ENCODE data around the gene ITGAL. TPM values are rescaled to one million over a fixed set of nuclear protein-coding genes. Genes with fewer than 3 reads are reported as not detected.
A peak's percentile ranks its signal among the peaks of the same experiment; 100 is the strongest.

Gene ITGAL
- total and polyA plus RNA-seq, 2 of the 8 experiments (the other 6 are each of a cell fraction or from before 2014, with no cell fraction given), result not detected

- Histone ChIP-seq H3K9me3 (ENCODE audit: insufficient read depth in 2 of 2, low read depth in 1 of 2, low read length in 1 of 2) (no peaks in the 10 kb centered on the region), H2BK120ac (replicated peaks; ENCODE audit: low read depth, low read length) (no peak overlapping the region), H3K23ac (ENCODE audit: insufficient read length) (no peak overlapping the region), H3K4me1 (replicated peaks in 1 of 4; ENCODE audit: control insufficient read depth in 3 of 4, insufficient read depth in 4 of 4, low read length in 3 of 4) (peaks cover 0 to 5% (median 2%) of the 10 kb centered on the region in 4 experiments; a peak in 2 of 7 replicates), H2BK15ac (ENCODE audit: low read length) (peak overlapping the region; percentile 7; the same call in 1 of the 2 replicates), H4K91ac (replicated peaks; ENCODE audit: insufficient read length, low read length) (no peak overlapping the region), H3K27ac (ENCODE audit: low read depth, low read length) (peak overlapping the region; percentile 47; the same call in 1 of the 2 replicates), H2AFZ (ENCODE audit: low read length) (peak overlapping the region; percentile 12; the same call in 1 of the 2 replicates), H3K36me3 (ENCODE audit: control insufficient read depth in 2 of 4, insufficient read depth in 4 of 4, low read length in 3 of 4) (peaks cover 3 to 8% (median 5%) of the 10 kb centered on the region in 4 experiments; a peak in 4 of 8 replicates), H4K8ac (ENCODE audit: extremely low read depth, insufficient read depth, low read length) (peak overlapping the region; percentile 63; the same call in 1 of the 2 replicates), H3K4me2 (ENCODE audit: insufficient read depth in 1 of 2, low read depth in 2 of 2, low read length in 2 of 2) (peak overlapping the region; percentile 44 to 48), H2BK20ac (ENCODE audit: low read length) (no peak overlapping the region), H3K14ac (ENCODE audit: insufficient read length) (no peak overlapping the region), H3K4ac (replicated peaks; ENCODE audit: insufficient read length, low read depth, low read length) (peak overlapping the region; percentile 22), H3K56ac (replicated peaks; ENCODE audit: insufficient read length, low read depth, low read length) (no peak overlapping the region), H3K79me1 (ENCODE audit: low read depth, low read length) (no peaks in the 10 kb centered on the region), H2BK5ac (ENCODE audit: low read depth, low read length) (peak overlapping the region; percentile 55; the same call in 1 of the 2 replicates), H3K18ac (ENCODE audit: extremely low read depth, low read length) (peak overlapping the region; percentile 67), H3K4me3 (ENCODE audit: extremely low read depth in 1 of 4, insufficient read depth in 2 of 4, low read depth in 3 of 4, low read length in 4 of 4) (peak overlapping the region in 2 of 4 experiments; percentile 14 to 78; a peak in 3 of 8 replicates), H2BK12ac (ENCODE audit: low read depth, low read length) (peak overlapping the region; percentile 28), H4K5ac (ENCODE audit: insufficient read length, low read depth, low read length) (peak overlapping the region; percentile 90), H3K79me2 (ENCODE audit: control insufficient read depth in 1 of 2, insufficient read depth in 2 of 2, low read length in 2 of 2) (no peaks in the 10 kb centered on the region), H3K27me3 (replicated peaks in 1 of 4; ENCODE audit: control insufficient read depth in 3 of 4, extremely low read depth in 1 of 4, insufficient read depth in 3 of 4, low read length in 3 of 4) (peaks cover 0 to 3% (median 1%) of the 10 kb centered on the region in 4 experiments; a peak in 1 of 7 replicates), H4K20me1 (replicated peaks in 1 of 2; ENCODE audit: control insufficient read depth in 1 of 2, insufficient read depth in 2 of 2, low read length in 2 of 2) (peaks cover 0 to 4% of the 10 kb centered on the region in 2 experiments), H3K9ac (replicated peaks in 1 of 4; ENCODE audit: extremely low read depth in 1 of 4, low read depth in 3 of 4, low read length in 3 of 4) (peak overlapping the region in 3 of 4 experiments; percentile 25 to 46 (median 42); a peak in 5 of 7 replicates), H2AK5ac (ENCODE audit: low read depth, low read length) (no peak overlapping the region), H3K23me2 (ENCODE audit: low read depth, low read length) (peaks cover 7% of the 10 kb centered on the region; the same call in 1 of the 2 replicates)
- CTCF ChIA-PET (ENCODE audit: partially characterized antibody), result interaction anchor here (0.8 to 3.1 kb wide), 11 partner anchors 13 to 129 kb away, joined by 3 to 23 read pairs (median 4); partner anchors contain the start of genes DCTPP1, ZNF688, ZNF747 and ZNF785
- 85% methylated on average over 21 of the region's 21 CpGs; no CpG with 5 or more reads in 1 of the 2 experiments for WGBS, 2 experiments (ENCODE audit: extremely low coverage in 1 of 2, insufficient coverage in 1 of 2, insufficient read length in 1 of 2, insufficient replicate concordance in 2 of 2, low coverage in 1 of 2, low lambda C conversion rate in 2 of 2, missing lambda C conversion rate in 1 of 2)
- DNase-seq (ENCODE audit: low read depth in 1 of 2, low spot score in 2 of 2) (no peak), FAIRE-seq (no peak)
- TF ChIP-seq MAX (IDR thresholded peaks at IDR 0.05) (no peak), SP4 (IDR thresholded peaks at IDR 0.05; ENCODE audit: low read length) (no peak), CEBPB (IDR thresholded peaks at IDR 0.05; ENCODE audit: low read depth, low read length) (no peak), SIX5 (IDR thresholded peaks at IDR 0.05; ENCODE audit: low read depth, low read length) (no peak)
- POLR2A ChIA-PET (ENCODE audit: partially characterized antibody), result interaction anchor here (0.8 to 8.4 kb wide), 17 partner anchors 9 to 141 kb away, joined by 3 to 121 read pairs (median 7); partner anchors contain the start of genes PRR14, ZNF688, ZNF689 and ZNF747
Observed at GRCh38 chr16:30558789-30559377, 86.3 kb downstream of the ITGAL start.
